ENCODE measurements around the gene ZBTB7A. TPM values are rescaled to one million over a fixed set of nuclear protein-coding genes. Genes with fewer than 3 reads are reported as not detected.

Gene ZBTB7A
- total RNA-seq, 1 experiment from 2014 or later = 49.5 TPM

- TF ChIP-seq RAD21 (IDR thresholded peaks at IDR 0.05; ENCODE audit: low read depth) (no peak), POLR2AphosphoS5 (IDR thresholded peaks at IDR 0.05; ENCODE audit: low read depth, low read length) (no peak), MAX (IDR thresholded peaks at IDR 0.05) (no peak), ZFX (IDR thresholded peaks at IDR 0.05) (no peak)
Measured at GRCh38 chr19:4038661-4039423, 27.9 kb downstream of the ZBTB7A start (continued).

GRCh38 chr19:4038057-4038456, 28.6 kb downstream of the ZBTB7A start:
- ATAC-seq (no peak), DNase-seq (ENCODE audit: low read depth, low spot score) (no peak)
- no peak for TF ChIP-seq TCF7L2 (IDR thresholded peaks at IDR 0.05; ENCODE audit: borderline replicate concordance, extremely low read depth, insufficient read depth, insufficient read length)
- no peak for TF ChIP-seq EGR1 (IDR thresholded peaks at IDR 0.05; ENCODE audit: low read depth)
- TF ChIP-seq ZFX (IDR thresholded peaks at IDR 0.05) = no peak
- TF ChIP-seq JUND (IDR thresholded peaks at IDR 0.05) = no peak
- no peak for TF ChIP-seq CEBPB (IDR thresholded peaks at IDR 0.05; ENCODE audit: low read depth)
- TF ChIP-seq FOSL1 (IDR thresholded peaks at IDR 0.05; ENCODE audit: low read depth) = no peak
- no peak for TF ChIP-seq MAX (IDR thresholded peaks at IDR 0.05)
- no peak for TF ChIP-seq CTCF (IDR thresholded peaks at IDR 0.05 in 2 of 3, conservative IDR thresholded peaks at IDR 0.05 in 1 of 3; ENCODE audit: borderline replicate concordance in 1 of 3, insufficient read depth in 1 of 3, low read depth in 2 of 3, low read length in 2 of 3)
- no peak for TF ChIP-seq ZBTB33 (IDR thresholded peaks at IDR 0.05; ENCODE audit: extremely low read depth, insufficient replicate concordance, low read length)
- TF ChIP-seq SIN3A (IDR thresholded peaks at IDR 0.05; ENCODE audit: low read depth) = no peak
- TF ChIP-seq POLR2AphosphoS5 (IDR thresholded peaks at IDR 0.05; ENCODE audit: low read depth, low read length) = no peak
- H3K9me3 ChIP-seq (ENCODE audit: control insufficient read depth in 1 of 2, insufficient read depth in 1 of 2, low read depth in 1 of 2, low read length in 2 of 2) = peaks cover 0 to 6% of the 10 kb centered on the region in 2 experiments; a peak in 1 of 4 replicates
- RAD21 ChIA-PET (ENCODE audit: low non-redundant PET in 1 of 2, low total read pairs in 2 of 2, uncharacterized antibody in 2 of 2, unreplicated experiment in 2 of 2) = no interaction called here
- H3K27ac ChIP-seq (ENCODE audit: low read depth, low read length) = no peak overlapping the region
- no peaks in the 10 kb centered on the region for H3K9me2 ChIP-seq (ENCODE audit: insufficient read depth)
- H3K79me2 ChIP-seq (ENCODE audit: insufficient read depth, low read length) = 0 out of 2 replicates have a peak, but pooled peaks cover 3% of the 10 kb centered on the region
- H3K9ac ChIP-seq (ENCODE audit: low read length) = no peak overlapping the region
- no TSS peak for BruUV-seq (replicated peaks)
- CTCF ChIA-PET = no interaction called here
- no peaks in the 10 kb centered on the region for H4K20me1 ChIP-seq (ENCODE audit: insufficient read depth)
- intact Hi-C loops (cut with micrococcal nuclease) = no loop called here
- no peak overlapping the region for H3K4me3 ChIP-seq (replicated peaks in 1 of 2; ENCODE audit: low read depth in 1 of 2, low read length in 2 of 2)
- POLR2A ChIA-PET = no interaction called here
- no peaks in the 10 kb centered on the region for H3K27me3 ChIP-seq (ENCODE audit: insufficient read depth, low read length)
- H3K4me2 ChIP-seq (ENCODE audit: low read length) = no peak overlapping the region
- H2AFZ ChIP-seq (ENCODE audit: low read depth, low read length, poor library complexity, severe bottlenecking) = no peak overlapping the region
- no peaks in the 10 kb centered on the region for H3K4me1 ChIP-seq (ENCODE audit: control insufficient read depth in 1 of 2, insufficient read depth in 2 of 2, low read length in 2 of 2)
- peaks cover 3 to 17% of the 10 kb centered on the region in 2 experiments; a peak in 3 of 4 replicates for H3K36me3 ChIP-seq (ENCODE audit: control insufficient read depth in 1 of 2, insufficient read depth in 2 of 2, low read length in 2 of 2)
